ENCODE results near the gene XRCC4.

- TF ChIP-seq CTCF (conservative IDR thresholded peaks at IDR 0.05) (no peak), ZFX (IDR thresholded peaks at IDR 0.05) (no peak)
Measured at GRCh38 chr5:83031381-83031780, 46.0 kb upstream of the XRCC4 start.
